MM.1S (cell line): ENCODE data around the gene CLPTM1L.
"Not testable (repeated sequence)": the region's sequence is repeated elsewhere in the genome, so short reads cannot be mapped to it uniquely, and the experiment has no call there.

Source experiments
- DNase-seq: peaks from one replicate; pipeline ENCODE4 v3.0.0-alpha.2; 2015
- H2AFZ ChIP-seq: fragments of 300-600 bp; sonication (generic); 2 replicates; pipeline ENCODE4 v1.6.0; 2016; ENCODE audit warnings: antibody characterized with exemption, low read length
- H3F3A ChIP-seq: fragments of 300-600 bp; sonication (generic); 2 replicates; pipeline ENCODE4 v1.6.1; 2016; ENCODE audit warnings: mild to moderate bottlenecking, antibody characterized with exemption, low read length, moderate library complexity, mixed read lengths; ENCODE audit not compliant: insufficient read depth
- H3K27ac ChIP-seq: fragments of 300-600 bp; sonication (generic); 2 replicates; pipeline ENCODE4 v1.5.1; 2016; ENCODE audit warnings: mild to moderate bottlenecking, low read length
- H3K27me3 ChIP-seq: fragments of 300-600 bp; sonication (generic); replicated peaks from 2 replicates; pipeline ENCODE4 v1.6.0; 2016; ENCODE audit warnings: low read length; ENCODE audit not compliant: insufficient read depth
- H3K36me3 ChIP-seq: fragments of 300-600 bp; sonication (generic); replicated peaks from 2 replicates; pipeline ENCODE4 v1.6.1; 2016; ENCODE audit warnings: mild to moderate bottlenecking, low read length, mixed read lengths; ENCODE audit not compliant: insufficient read depth
- H3K4me1 ChIP-seq: fragments of 300-600 bp; sonication (generic); 2 replicates; pipeline ENCODE4 v1.6.1; 2016; ENCODE audit warnings: low read length, mixed read lengths
- H3K4me2 ChIP-seq: fragments of 300-600 bp; sonication (generic); 2 replicates; pipeline ENCODE4 v1.6.0; 2016; ENCODE audit warnings: low read depth, low read length
- H3K4me3 ChIP-seq: fragments of 300-600 bp; sonication (generic); 2 replicates; pipeline ENCODE4 v1.5.1; 2016; ENCODE audit warnings: low read length, mixed read lengths
- H3K79me2 ChIP-seq: fragments of 300-600 bp; sonication (generic); 2 replicates; pipeline ENCODE4 v1.6.1; 2016; ENCODE audit warnings: mixed run types, low read length, mixed read lengths
- H3K9ac ChIP-seq: fragments of 300-600 bp; sonication (generic); 2 replicates; pipeline ENCODE4 v1.6.1; 2016; ENCODE audit warnings: low read length, mixed read lengths
- H3K9me2 ChIP-seq: fragments of 300-600 bp; sonication (generic); replicated peaks from 2 replicates; pipeline ENCODE4 v1.6.1; 2016; ENCODE audit warnings: mild to moderate bottlenecking, low read length, mixed read lengths; ENCODE audit not compliant: insufficient read depth
- H3K9me3 ChIP-seq: fragments of 300-600 bp; sonication (generic); replicated peaks from 2 replicates; pipeline ENCODE4 v1.6.1; 2016; ENCODE audit warnings: mild to moderate bottlenecking, low read length, mixed read lengths; ENCODE audit not compliant: insufficient read depth
- H4K20me1 ChIP-seq: fragments of 300-600 bp; sonication (generic); 2 replicates; pipeline ENCODE4 v1.6.1; 2016; ENCODE audit warnings: mild to moderate bottlenecking, low read length, moderate library complexity, mixed read lengths; ENCODE audit not compliant: insufficient read depth
- CTCF ChIP-seq: fragments of 300-600 bp; sonication (generic); IDR thresholded peaks from 2 replicates; pipeline ENCODE4 v1.5.1; 2016; ENCODE audit warnings: antibody characterized with exemption, low read length, mixed read lengths
- EZH2 ChIP-seq: fragments of 300-600 bp; sonication (generic); optimal IDR thresholded peaks from 2 replicates; pipeline ENCODE3; 2017; ENCODE audit warnings: low read depth, mild to moderate bottlenecking, antibody characterized with exemption, low read length, mixed read lengths
- EZH2phosphoT487 ChIP-seq: fragments of 300-600 bp; sonication (generic); IDR thresholded peaks from 2 replicates; pipeline ENCODE4 v1.6.1; 2018; ENCODE audit warnings: antibody characterized with exemption, low read length

The CLPTM1L gene

GRCh38 chr5:1334831-1335539, 9.9 kb downstream of the CLPTM1L start:
- peaks cover 17% of the 10 kb centered on the region for H4K20me1 ChIP-seq
- H3K9me2 ChIP-seq, result no peaks in the 10 kb centered on the region
- no peaks in the 10 kb centered on the region for H3K9me3 ChIP-seq
- DNase-seq, result no peak
- peaks cover 100% of the 10 kb centered on the region for H3K79me2 ChIP-seq
- H3K9ac ChIP-seq, result peak overlapping the region; percentile 36; the same call in 1 of the 2 replicates
- no peak overlapping the region for H3K4me3 ChIP-seq
- H3K27ac ChIP-seq, result peak overlapping the region; percentile 90; the same call in 1 of the 2 replicates
- peaks cover 72% of the 10 kb centered on the region for H3F3A ChIP-seq
- H2AFZ ChIP-seq, result no peak overlapping the region
- peaks cover 77% of the 10 kb centered on the region for H3K36me3 ChIP-seq
- peak overlapping the region; percentile 23; the same call in 1 of the 2 replicates for H3K4me2 ChIP-seq
- H3K27me3 ChIP-seq, result no peaks in the 10 kb centered on the region
- TF ChIP-seq CTCF (no peak), EZH2 (no peak), EZH2phosphoT487 (no peak)
- peaks cover 62% of the 10 kb centered on the region for H3K4me1 ChIP-seq

DNA sequence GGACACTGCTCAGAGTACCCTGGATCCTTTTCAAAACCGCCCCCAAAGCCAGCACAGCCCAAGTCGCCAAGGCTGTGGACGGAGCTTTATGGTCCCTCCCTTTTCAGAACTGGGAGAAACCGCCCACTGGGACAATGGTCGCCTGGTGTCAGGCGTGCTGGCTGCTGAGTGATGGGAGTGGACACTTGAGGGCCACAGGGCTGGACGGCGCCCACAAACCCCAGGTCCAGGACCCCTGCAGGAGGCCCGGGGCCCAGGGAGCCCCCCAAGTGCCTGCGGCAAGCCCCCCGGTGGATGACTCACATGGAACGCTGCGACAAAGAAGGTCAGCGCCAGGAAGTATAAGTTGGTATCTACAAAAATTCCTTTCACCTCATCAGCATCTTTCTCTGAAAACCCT, 10.9 kb downstream of the CLPTM1L start:
- Histone ChIP-seq H3K4me1 (peaks cover 59% of the 10 kb centered on the region), H3K27ac (no peak overlapping the region), H3K79me2 (peaks cover 100% of the 10 kb centered on the region), H4K20me1 (peaks cover 19% of the 10 kb centered on the region), H2AFZ (no peak overlapping the region), H3K4me2 (no peak overlapping the region), H3F3A (peaks cover 73% of the 10 kb centered on the region), H3K9me2 (no peaks in the 10 kb centered on the region), H3K4me3 (no peak overlapping the region), H3K36me3 (peaks cover 75% of the 10 kb centered on the region), H3K9ac (no peak overlapping the region), H3K9me3 (no peaks in the 10 kb centered on the region), H3K27me3 (no peaks in the 10 kb centered on the region)
- DNase-seq, result no peak
- TF ChIP-seq EZH2 (no peak), CTCF (no peak), EZH2phosphoT487 (no peak)

DNA sequence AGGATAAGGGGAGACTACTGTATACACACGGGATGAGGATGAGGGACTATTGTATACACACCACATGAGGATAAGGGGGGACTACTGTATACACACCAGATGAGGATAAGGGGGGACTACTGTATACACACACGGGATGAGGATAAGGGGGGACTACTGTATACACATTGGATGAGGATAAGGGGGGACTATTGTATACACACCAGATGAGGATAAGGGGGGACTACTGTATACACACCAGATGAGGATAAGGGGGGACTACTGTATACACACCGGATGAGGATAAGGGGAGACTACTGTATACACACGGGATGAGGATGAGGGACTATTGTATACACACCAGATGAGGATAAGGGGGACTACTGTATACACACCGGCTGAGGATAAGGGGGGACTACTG, 11.6 kb downstream of the CLPTM1L start:
- not testable (repeated sequence) for H3K9me3 ChIP-seq, H3K4me2 ChIP-seq, H2AFZ ChIP-seq, H3K9ac ChIP-seq, DNase-seq, H3K27me3 ChIP-seq, H3K9me2 ChIP-seq, H3K27ac ChIP-seq, H3K4me3 ChIP-seq
- H3K4me1 ChIP-seq, result peaks cover 54% of the 10 kb centered on the region
- H3K79me2 ChIP-seq, result peaks cover 100% of the 10 kb centered on the region
- H3F3A ChIP-seq, result peaks cover 71% of the 10 kb centered on the region
- peaks cover 68% of the 10 kb centered on the region for H3K36me3 ChIP-seq
- peaks cover 25% of the 10 kb centered on the region for H4K20me1 ChIP-seq

DNA sequence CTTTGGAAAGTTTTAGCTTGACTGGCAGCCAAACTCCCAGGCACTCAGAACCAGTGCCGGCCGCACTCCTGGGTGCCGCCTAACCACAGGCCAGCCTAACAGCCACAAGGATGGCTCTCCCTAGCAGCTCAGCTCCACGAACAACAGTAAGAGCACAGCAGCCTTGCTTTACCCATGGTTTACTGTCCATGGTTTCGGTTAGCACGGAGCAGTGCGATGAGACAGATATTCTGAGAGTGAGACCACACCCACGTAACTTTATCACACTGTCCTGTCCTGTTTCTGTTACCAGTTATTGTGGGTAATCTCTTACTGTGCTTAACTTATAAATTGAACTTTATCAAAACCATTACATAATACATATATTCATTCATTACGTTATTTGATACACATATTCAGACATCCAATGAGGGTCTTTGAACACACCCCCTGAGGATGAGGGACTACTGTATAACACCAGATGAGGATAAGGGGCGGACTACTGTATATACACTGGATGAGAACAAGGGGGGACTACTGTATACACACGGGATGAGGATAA, 12.4 kb downstream of the CLPTM1L start:
- H3K4me1 ChIP-seq, result peaks cover 47% of the 10 kb centered on the region
- no peaks in the 10 kb centered on the region for H3K9me3 ChIP-seq
- DNase-seq, result no peak
- H3K9ac ChIP-seq, result no peak overlapping the region
- H3K27me3 ChIP-seq, result no peaks in the 10 kb centered on the region
- no peak overlapping the region for H3K4me3 ChIP-seq
- TF ChIP-seq EZH2 (no peak), CTCF (no peak), EZH2phosphoT487 (no peak)
- H3K9me2 ChIP-seq, result no peaks in the 10 kb centered on the region
- no peak overlapping the region for H3K4me2 ChIP-seq
- H3K27ac ChIP-seq, result peak overlapping the region; percentile 9; the same call in 1 of the 2 replicates
- H3K79me2 ChIP-seq, result peaks cover 97% of the 10 kb centered on the region
- H3F3A ChIP-seq, result peaks cover 64% of the 10 kb centered on the region
- H4K20me1 ChIP-seq, result peaks cover 25% of the 10 kb centered on the region
- peaks cover 61% of the 10 kb centered on the region for H3K36me3 ChIP-seq
- H2AFZ ChIP-seq, result no peak overlapping the region
